HepG2 (cell line): ENCODE results near the gene DEFB112. TPM values are rescaled to one million over a fixed set of nuclear protein-coding genes. Genes with fewer than 3 reads are reported as not detected.

Source experiments
- CBX2 ChIP-seq, 2 experiments: fragments of 200-600 bp in 1 of 2; sonication (generic); formaldehyde crosslinking in 1 of 2; IDR thresholded peaks; 2 replicates each; pipeline versions ENCODE4 v1.7.0 to v1.8.1; 2018 to 2022; ENCODE audit warnings: low read depth in 2 of 2, low read length in 1 of 2, mild to moderate bottlenecking in 1 of 2, missing genetic modification reagents in 1 of 2
- ELF4 ChIP-seq: sonication (generic); formaldehyde crosslinking; IDR thresholded peaks from 2 replicates; pipeline ENCODE4 v1.5.0; 2020; ENCODE audit warnings: missing genetic modification reagents, mild to moderate bottlenecking, moderate library complexity, borderline replicate concordance
- HNRNPH1 ChIP-seq: fragments of 200-400 bp; formaldehyde crosslinking; optimal IDR thresholded peaks from 2 replicates; pipeline ENCODE3; 2017; ENCODE audit warnings: mild to moderate bottlenecking, low read depth, low read length
- HNRNPUL1 ChIP-seq: fragments of 200-400 bp; formaldehyde crosslinking; IDR thresholded peaks from 2 replicates; pipeline ENCODE4 v1.6.1; 2017; ENCODE audit warnings: low read depth, mild to moderate bottlenecking, low read length, moderate library complexity
- IKZF4 ChIP-seq: sonication (generic); formaldehyde crosslinking; IDR thresholded peaks from 2 replicates; pipeline ENCODE4 v1.5.1; 2020; ENCODE audit warnings: borderline replicate concordance, mild to moderate bottlenecking, low read depth, missing genetic modification reagents; ENCODE audit errors: not compliant biosample characterization
- MAFK ChIP-seq, 2 experiments: IDR thresholded peaks in 1 of 2; conservative IDR thresholded peaks in 1 of 2; 2 replicates each; pipeline ENCODE4 v1.6.1; 2011; ENCODE audit warnings: improper control_type of control experiment in 2 of 2, low read length in 2 of 2
- ZFP36L1 ChIP-seq: sonication (generic); formaldehyde crosslinking; IDR thresholded peaks from 2 replicates; pipeline ENCODE4 v1.8.0; 2022; ENCODE audit warnings: mild to moderate bottlenecking, missing genetic modification reagents, moderate library complexity
- ZFX ChIP-seq: sonication (generic); formaldehyde crosslinking; IDR thresholded peaks from 2 replicates; pipeline ENCODE4 v1.4.0; 2020; ENCODE audit warnings: mild to moderate bottlenecking, low read depth, missing genetic modification reagents, moderate library complexity
- ZNF274 ChIP-seq: sonication (generic); formaldehyde crosslinking; IDR thresholded peaks from 2 replicates; pipeline ENCODE4 v1.5.1; 2020; ENCODE audit warnings: mild to moderate bottlenecking, missing genetic modification reagents
- ZNF574 ChIP-seq: sonication (generic); formaldehyde crosslinking; IDR thresholded peaks from 2 replicates; pipeline ENCODE4 v1.4.0; 2020; ENCODE audit warnings: missing genetic modification reagents
- ZNF646 ChIP-seq: sonication (generic); formaldehyde crosslinking; IDR thresholded peaks from 2 replicates; pipeline ENCODE4 v1.9.0; 2021; ENCODE audit warnings: mild to moderate bottlenecking, missing genetic modification reagents
- ZNF704 ChIP-seq: sonication (generic); formaldehyde crosslinking; IDR thresholded peaks from 2 replicates; pipeline ENCODE4 v1.8.1; 2023; ENCODE audit warnings: mild to moderate bottlenecking, inconsistent platforms, moderate library complexity, missing genetic modification reagents, borderline replicate concordance
- ZNF782 ChIP-seq: sonication (generic); formaldehyde crosslinking; IDR thresholded peaks from 2 replicates; pipeline ENCODE4 v1.4.0; 2020; ENCODE audit warnings: missing genetic modification reagents, mild to moderate bottlenecking, borderline replicate concordance
- polyA plus RNA-seq, 8 experiments: library from polyadenylated mRNA; depleted of rRNA in 3 of 8; stranded (reverse) in 7 of 8; unstranded in 1 of 8; fragments of >200 nt; fragmentation: Illumina TruSeq in 4 of 8; extraction: Trizol in 4 of 8; gene quantifications; 2 replicates each; pipeline versions ENCODE4 v1.2.1 to v1.2.3, GENCODE V29; 2011 to 2016; ENCODE audit warnings: low read depth in 4 of 8, missing spikeins in 1 of 8, mixed read lengths in 1 of 8; ENCODE audit not compliant: insufficient read depth in 1 of 8
- total RNA-seq, 5 experiments: library from RNA; depleted of rRNA; stranded (reverse); fragments of >200 nt; fragmentation: Illumina TruSeq; extraction: Trizol; gene quantifications; 2 replicates each; pipeline ENCODE4 v1.2.3, GENCODE V29; 2016; ENCODE audit warnings: low read depth in 1 of 5

The DEFB112 gene
- total and polyA plus RNA-seq, 2 of the 13 experiments (the other 11 are each of a cell fraction or from before 2014, with no cell fraction given): not detected

- TF ChIP-seq ZNF646 (CRISPR knock-in tag) (peak; percentile 78; the same call in 1 of the 2 replicates), ZNF574 (CRISPR knock-in tag) (peak; percentile 41; the same call in 1 of the 2 replicates), ZFP36L1 (CRISPR knock-in tag) (no peak), MAFK (conservative IDR thresholded peaks at IDR 0.05 in 1 of 2, IDR thresholded peaks at IDR 0.05 in 1 of 2; ENCODE audit: low read length in 2 of 2) (0 out of 4 replicates have a peak, but pooled peaks have one; percentile 12 to 16), IKZF4 (CRISPR knock-in tag) (no peak), CBX2 (IDR thresholded peaks at IDR 0.05; ENCODE audit: low read depth, low read length) (no peak), CBX2 (CRISPR knock-in tag; IDR thresholded peaks at IDR 0.05; ENCODE audit: low read depth) (peak; percentile 59; the same call in 1 of the 2 replicates), ELF4 (CRISPR knock-in tag) (peak; percentile 52; the same call in 1 of the 2 replicates), ZNF782 (no peak), ZFX (CRISPR knock-in tag) (peak; percentile 50; the same call in 1 of the 2 replicates), ZNF704 (CRISPR knock-in tag) (no peak), ZNF274 (CRISPR knock-in tag) (no peak), HNRNPH1 (no peak), HNRNPUL1 (peak; percentile 80; the same call in 1 of the 2 replicates)
Observed at GRCh38 chr6:50093116-50093937, 43.6 kb upstream of the DEFB112 start (continued).
